Measurements from ENCODE around the gene TIMP2.
A peak's percentile ranks its signal among the peaks of the same experiment; 100 is the strongest.
"Not testable (repeated sequence)": the region's sequence is repeated elsewhere in the genome, so short reads cannot be mapped to it uniquely, and the experiment has no call there.

Gene TIMP2

DNA sequence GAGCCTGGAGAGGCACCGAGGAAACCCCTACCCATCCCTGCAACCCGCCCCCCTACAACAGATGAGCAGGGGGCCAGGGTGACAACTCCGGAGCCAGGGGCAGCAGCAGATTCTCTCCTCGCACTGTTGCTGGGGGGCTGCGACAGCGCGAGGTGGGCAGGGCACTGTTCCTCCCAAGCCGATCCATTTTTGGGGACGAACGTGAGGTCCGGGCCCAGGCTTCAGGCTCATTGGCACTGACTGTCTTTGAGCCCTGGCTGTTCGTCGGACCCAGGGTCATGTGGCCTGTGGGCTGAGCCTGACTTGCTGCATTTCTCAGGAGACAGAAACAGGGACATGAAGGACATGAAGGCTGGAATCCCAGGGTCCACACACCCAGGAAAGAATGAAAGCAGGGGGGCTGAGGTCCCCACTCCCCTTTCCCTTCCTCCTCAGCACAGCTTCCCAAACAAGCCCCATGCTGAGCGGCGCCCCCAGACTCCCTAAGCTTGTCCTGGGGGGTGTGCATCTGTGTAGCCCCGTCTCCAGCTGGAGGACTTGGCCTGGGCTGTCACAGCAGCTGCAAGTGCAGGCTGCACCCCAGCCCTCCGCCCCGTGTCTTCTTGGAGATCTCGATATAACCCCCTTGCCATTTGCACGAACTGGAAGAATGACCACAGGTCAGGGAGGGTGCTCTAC, 40.9 kb downstream of the TIMP2 start:
- Mint-ChIP-seq H3K9me3 (ENCODE audit: low read depth) (no peaks in the 10 kb centered on the region), H3K27me3 (no peaks in the 10 kb centered on the region), H3K27ac (no peak overlapping the region), H3K4me1 (ENCODE audit: low read depth) (peaks cover 26% of the 10 kb centered on the region), H3K4me3 (no peak overlapping the region), H3K36me3 (no peaks in the 10 kb centered on the region)

DNA sequence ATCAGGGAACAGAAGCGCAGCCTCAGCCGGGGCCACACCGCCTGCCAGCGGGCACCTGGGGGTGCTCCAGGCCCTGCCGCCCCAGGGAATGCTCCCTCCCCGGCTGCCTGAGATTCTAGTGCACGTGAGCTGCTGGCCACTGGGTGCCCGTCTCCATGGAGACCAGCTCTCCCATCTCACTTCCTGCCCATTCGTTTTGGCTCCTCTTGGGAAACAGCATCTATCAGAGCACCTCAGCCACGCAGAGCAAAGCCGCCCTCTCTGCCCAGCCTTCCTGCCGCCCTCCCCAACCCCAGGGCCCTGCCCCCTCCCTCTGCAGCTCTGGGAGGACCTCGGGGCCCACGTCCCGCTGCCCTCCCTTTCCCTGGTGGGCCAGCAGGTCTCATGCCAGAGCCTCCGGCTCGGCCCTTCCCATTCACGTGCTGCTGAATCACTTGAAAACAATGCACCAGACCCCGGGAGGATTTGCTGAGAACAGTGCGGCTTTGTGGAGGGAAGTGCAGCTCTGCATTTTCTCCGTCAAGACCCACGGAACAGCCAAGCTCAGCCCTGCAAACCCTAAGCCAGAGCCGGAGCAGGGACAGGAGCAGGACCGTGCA, 41.6 kb downstream of the TIMP2 start:
- H3K4me1 Mint-ChIP-seq (ENCODE audit: low read depth): peaks cover 25% of the 10 kb centered on the region
- H3K4me3 Mint-ChIP-seq: no peak overlapping the region
- H3K27me3 Mint-ChIP-seq: no peaks in the 10 kb centered on the region
- no peaks in the 10 kb centered on the region for H3K36me3 Mint-ChIP-seq
- peak overlapping the region; percentile 86 for H3K27ac Mint-ChIP-seq
- no peaks in the 10 kb centered on the region for H3K9me3 Mint-ChIP-seq (ENCODE audit: low read depth)

DNA sequence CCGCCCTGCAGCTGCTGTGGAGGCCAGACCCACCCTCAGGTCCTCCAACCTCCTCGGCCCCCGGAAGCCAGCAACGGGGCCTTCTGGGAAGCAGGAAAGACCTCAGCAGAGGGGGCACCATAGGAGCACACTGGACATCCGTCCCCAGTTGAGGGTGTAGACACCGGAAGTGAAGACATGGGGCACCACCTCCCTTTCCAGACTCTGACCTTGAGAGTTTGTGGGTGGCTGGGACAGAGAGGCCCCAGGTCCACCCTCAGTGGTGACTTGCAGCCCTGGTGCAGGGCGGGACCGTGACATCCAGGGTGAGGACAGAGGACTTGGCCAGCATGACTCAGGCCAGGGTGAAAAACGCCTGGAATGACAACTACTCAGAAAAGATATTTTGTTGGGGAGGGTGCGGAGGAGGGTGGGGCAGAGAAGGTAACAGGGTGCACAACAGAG, 42.1 kb downstream of the TIMP2 start:
- Mint-ChIP-seq H3K36me3 (no peaks in the 10 kb centered on the region), H3K27me3 (no peaks in the 10 kb centered on the region), H3K4me1 (ENCODE audit: low read depth) (peaks cover 25% of the 10 kb centered on the region), H3K27ac (peak overlapping the region; percentile 86), H3K9me3 (ENCODE audit: low read depth) (no peaks in the 10 kb centered on the region), H3K4me3 (peak overlapping the region; percentile 59)

DNA sequence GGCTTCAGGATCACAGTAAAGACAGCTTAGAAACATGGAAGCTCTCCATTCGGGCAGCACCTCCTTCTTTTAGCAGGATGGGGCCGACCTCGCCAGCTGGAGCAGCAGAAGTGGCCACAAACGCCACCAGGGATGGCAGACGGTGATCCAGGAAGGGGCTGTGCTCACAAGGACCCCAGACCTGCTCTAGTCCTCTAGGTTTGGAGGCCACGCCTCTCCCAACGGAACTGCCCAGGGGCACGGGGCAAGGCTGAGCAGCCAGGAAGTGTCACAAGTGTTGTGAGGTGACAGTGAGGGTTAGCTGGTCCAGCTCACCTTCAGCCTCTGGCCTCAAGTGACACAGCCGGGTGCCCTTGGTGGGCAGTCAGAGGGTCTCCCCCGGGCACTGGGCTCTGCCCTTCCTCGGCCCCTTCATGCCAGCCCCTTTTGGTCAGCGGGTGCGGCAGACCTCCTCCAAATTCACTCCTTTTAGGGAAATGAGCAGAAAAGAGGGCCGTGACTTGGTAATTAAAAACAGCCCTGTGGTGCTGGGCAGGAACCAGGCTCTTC, 42.6 kb downstream of the TIMP2 start:
- peaks cover 26% of the 10 kb centered on the region for H3K4me1 Mint-ChIP-seq (ENCODE audit: low read depth)
- H3K36me3 Mint-ChIP-seq: no peaks in the 10 kb centered on the region
- H3K4me3 Mint-ChIP-seq: no peak overlapping the region
- H3K9me3 Mint-ChIP-seq (ENCODE audit: low read depth): no peaks in the 10 kb centered on the region
- peak overlapping the region; percentile 86 for H3K27ac Mint-ChIP-seq
- no peaks in the 10 kb centered on the region for H3K27me3 Mint-ChIP-seq

DNA sequence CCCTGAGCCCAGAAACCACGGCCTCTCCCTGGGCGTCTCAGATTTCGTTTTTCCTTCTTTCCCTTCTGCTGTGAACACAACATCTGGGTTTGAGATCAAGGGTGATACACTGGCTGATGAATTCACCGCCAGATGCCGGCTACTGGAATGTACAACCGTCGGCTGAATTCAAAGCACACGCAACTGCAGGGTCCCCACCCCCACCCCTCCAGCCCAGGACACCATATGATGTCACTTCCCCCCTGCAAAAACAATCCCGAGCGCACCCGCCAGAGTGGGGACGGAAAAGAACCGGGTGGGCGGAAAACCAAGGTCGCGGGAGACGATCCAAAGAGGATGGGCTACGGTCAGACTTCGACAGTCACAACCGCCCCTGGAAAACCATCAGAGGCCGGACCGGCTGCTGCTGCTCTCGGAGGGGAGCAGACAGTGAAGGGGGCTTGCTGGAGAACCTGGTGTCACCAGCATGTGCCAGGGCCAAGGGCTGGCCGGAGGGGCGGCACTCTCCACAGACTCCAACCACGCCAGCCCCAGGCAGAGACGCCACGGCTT, 45.5 kb downstream of the TIMP2 start:
- Mint-ChIP-seq H3K36me3 (no peaks in the 10 kb centered on the region), H3K4me1 (ENCODE audit: low read depth) (peaks cover 26% of the 10 kb centered on the region), H3K27ac (peak overlapping the region; percentile 77), H3K4me3 (peak overlapping the region; percentile 76), H3K27me3 (no peaks in the 10 kb centered on the region), H3K9me3 (ENCODE audit: low read depth) (no peaks in the 10 kb centered on the region)

DNA sequence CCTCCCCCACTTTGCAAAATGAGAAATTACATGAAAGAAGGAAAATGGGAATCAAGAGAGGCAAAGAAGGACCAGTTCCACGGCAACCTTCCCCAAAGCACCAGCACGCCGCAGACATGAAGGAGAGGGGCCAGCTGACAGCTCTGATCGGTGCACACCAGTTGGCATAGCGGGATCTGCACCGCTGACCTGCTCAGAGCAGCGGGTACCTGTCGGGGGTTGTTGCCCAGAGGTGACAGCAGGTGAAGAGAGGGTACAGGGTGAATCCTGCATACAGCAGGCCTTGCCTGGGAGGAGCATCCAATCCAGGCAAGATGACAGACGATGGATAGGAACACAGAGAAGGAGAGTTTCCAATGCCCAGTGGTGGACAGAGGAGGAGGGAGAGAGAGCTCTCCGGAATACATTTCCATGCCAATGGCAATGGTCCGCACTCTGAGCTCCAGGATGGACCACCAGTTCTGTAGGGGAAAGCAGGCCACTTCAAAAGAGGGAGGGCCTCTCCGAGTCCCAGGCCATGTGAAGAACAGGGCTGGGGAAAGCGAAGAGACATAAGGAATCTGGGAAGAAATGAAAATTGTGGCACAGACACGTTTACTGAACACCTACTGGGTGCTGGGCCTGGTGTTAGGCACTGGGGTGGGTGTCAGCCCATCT, 46.2 kb downstream of the TIMP2 start:
- no peaks in the 10 kb centered on the region for H3K9me3 Mint-ChIP-seq (ENCODE audit: low read depth)
- peak overlapping the region; percentile 76 for H3K4me3 Mint-ChIP-seq
- no peaks in the 10 kb centered on the region for H3K36me3 Mint-ChIP-seq
- peak overlapping the region; percentile 80 for H3K27ac Mint-ChIP-seq
- no peaks in the 10 kb centered on the region for H3K27me3 Mint-ChIP-seq
- peaks cover 26% of the 10 kb centered on the region for H3K4me1 Mint-ChIP-seq (ENCODE audit: low read depth)

DNA sequence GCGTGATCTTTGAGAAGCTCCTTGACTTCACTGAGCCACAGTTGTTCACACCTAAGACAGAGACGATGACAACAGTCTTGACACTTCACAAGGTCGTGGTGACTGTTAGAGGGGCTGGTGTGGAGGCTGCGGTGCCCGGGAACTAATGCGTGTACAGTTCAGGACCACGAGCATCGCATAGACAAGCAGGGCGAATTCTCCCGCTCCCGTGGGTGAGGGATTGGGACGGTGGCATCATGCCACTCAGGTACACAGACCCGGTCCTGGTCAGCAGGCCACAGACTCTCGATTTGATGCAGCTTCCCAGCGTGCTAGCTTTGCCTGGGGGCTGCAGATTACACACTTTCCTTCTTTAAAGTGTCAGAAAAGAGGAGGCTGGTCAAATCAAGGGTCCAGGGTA, 46.9 kb downstream of the TIMP2 start:
- Mint-ChIP-seq H3K27me3 (no peaks in the 10 kb centered on the region), H3K27ac (no peak overlapping the region), H3K4me1 (ENCODE audit: low read depth) (peaks cover 26% of the 10 kb centered on the region), H3K36me3 (no peaks in the 10 kb centered on the region), H3K4me3 (no peak overlapping the region), H3K9me3 (ENCODE audit: low read depth) (no peaks in the 10 kb centered on the region)

DNA sequence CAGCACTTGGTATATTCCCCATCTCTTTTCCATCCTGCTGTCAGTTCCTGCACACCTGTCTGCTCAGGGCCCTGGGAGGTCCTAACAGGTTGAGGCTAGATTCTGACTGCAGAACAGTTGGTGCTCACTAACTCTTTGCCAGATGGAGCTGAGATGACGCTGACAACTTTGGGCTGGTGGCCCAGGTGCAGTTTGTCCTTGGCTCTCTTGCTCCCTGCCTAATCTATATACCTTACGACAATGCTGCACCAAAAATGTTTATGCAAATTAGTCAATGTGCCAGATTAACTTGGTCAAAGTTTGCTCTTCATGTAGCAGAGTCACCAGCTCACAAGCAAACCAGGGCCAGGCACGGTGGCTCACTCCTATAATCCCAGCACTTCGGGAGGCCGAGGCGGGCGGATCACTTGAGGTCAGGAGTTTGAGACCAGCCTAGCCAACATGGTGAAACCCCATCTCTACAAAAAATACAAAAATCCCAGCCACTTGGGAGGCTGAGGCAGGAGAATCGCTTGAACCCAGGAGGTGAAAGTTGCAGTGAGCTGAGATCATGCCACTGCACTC, 48.2 kb downstream of the TIMP2 start:
- H3K9me3 Mint-ChIP-seq (ENCODE audit: low read depth); H3K4me3 Mint-ChIP-seq; H3K27me3 Mint-ChIP-seq; H3K36me3 Mint-ChIP-seq; H3K27ac Mint-ChIP-seq: not testable (repeated sequence)
- peaks cover 18% of the 10 kb centered on the region for H3K4me1 Mint-ChIP-seq (ENCODE audit: low read depth)

DNA sequence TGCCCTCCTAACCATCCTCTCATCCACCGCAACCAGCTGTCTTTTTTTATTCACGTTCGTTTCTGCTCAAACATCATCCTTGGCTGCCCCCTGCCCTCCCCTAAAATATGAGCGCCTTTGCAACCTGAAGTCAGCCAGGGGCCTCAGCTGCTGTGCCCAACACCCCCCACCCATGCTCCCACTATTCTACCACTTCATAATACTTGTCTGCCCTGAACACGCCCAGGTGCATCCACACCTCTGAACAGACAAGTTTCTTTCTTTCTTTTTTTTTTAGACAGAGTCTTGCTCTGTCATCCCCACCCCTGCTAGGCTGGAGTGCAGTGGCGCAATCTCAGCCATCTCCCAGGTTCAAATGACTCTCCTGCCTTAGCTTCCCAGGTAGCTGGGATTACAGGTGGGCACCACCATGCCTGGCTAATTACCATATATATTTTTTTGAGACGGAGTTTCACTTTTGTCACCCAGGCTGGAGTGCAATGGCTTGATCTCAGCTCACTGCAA, 49.0 kb downstream of the TIMP2 start:
- Mint-ChIP-seq H3K36me3 (no peaks in the 10 kb centered on the region), H3K27ac (no peak overlapping the region), H3K27me3 (no peaks in the 10 kb centered on the region), H3K9me3 (ENCODE audit: low read depth) (no peaks in the 10 kb centered on the region), H3K4me1 (ENCODE audit: low read depth) (peaks cover 18% of the 10 kb centered on the region), H3K4me3 (no peak overlapping the region)

DNA sequence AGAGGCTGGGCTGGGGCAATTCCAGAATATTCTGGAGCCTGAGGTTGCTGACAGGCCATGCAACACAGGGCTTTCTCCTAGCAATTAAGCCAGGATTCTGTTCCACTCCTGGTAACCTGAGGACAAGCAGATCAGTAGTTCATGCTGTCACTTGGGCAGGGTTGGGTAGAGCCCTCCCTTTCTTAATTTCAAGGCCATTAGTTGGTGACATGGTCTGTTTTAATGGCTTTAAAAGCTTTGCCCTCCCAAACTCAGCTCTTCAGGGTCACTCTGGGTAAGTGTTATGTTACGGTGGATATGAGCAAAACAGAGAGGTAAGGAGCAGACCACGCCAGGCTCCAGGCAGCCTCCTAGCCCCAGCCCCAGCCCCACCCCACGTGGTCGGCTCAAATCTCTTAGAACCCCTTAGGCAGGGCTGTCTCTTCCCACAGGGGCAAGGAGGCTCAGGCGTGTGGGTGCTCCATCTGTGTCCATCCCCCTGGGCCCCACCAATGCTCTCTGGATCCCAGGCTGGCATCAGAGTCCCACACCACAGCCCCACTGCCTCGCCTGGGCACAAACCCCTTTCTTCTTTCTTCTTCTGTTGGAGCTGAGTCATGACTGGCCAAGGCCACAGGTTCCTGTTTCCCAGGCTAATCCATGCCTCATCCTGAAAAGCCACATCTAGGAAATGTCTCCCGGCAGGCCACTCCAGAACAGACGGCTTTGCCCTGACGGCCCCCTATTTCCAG, 49.7 kb downstream of the TIMP2 start:
- Mint-ChIP-seq H3K36me3 (no peaks in the 10 kb centered on the region), H3K9me3 (ENCODE audit: low read depth) (no peaks in the 10 kb centered on the region), H3K4me3 (no peak overlapping the region), H3K4me1 (ENCODE audit: low read depth) (peaks cover 18% of the 10 kb centered on the region), H3K27me3 (no peaks in the 10 kb centered on the region), H3K27ac (no peak overlapping the region)

DNA sequence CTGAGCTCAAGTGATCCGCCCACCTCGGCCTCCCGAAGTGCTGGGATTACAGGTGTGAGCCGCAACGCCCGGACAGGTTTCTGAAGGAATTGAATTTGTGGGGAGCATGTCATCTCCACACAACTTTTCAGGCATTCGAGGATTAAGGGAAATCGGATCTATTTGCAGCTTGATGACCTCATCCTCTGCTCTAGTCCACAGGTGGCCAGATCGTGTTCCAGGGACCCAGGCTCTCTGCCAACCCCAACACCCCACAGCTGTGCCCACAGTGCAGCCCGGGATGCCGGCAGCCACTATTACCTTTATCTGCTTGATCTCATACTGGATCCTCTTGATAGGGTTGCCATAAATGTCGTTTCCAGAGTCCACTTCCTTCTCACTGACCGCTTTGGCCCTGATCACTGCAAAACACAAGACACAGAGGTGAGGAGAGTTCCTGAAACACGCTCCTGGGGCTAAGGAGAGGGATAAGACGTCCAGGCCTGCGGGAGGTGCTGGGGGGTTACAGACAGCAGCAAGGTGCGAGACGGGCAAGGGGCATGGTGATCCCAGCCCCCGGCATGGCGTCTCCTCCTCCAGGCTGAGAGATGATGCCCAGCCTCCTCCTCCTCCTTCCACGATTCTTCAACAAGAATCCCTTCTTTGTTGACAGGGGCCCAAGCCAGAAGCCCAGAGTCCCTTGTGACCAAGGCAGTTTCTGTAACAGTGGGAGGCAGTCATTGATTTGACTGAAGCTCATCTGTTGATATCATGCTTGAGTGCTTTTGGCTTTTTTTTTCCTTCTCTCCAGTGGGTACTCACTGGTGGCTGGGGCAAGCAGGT, 51.5 kb downstream of the TIMP2 start:
- H3K27me3 Mint-ChIP-seq: no peaks in the 10 kb centered on the region
- H3K27ac Mint-ChIP-seq: no peak overlapping the region
- no peak overlapping the region for H3K4me3 Mint-ChIP-seq
- no peaks in the 10 kb centered on the region for H3K36me3 Mint-ChIP-seq
- no peaks in the 10 kb centered on the region for H3K9me3 Mint-ChIP-seq (ENCODE audit: low read depth)
- peaks cover 3% of the 10 kb centered on the region for H3K4me1 Mint-ChIP-seq (ENCODE audit: low read depth)

DNA sequence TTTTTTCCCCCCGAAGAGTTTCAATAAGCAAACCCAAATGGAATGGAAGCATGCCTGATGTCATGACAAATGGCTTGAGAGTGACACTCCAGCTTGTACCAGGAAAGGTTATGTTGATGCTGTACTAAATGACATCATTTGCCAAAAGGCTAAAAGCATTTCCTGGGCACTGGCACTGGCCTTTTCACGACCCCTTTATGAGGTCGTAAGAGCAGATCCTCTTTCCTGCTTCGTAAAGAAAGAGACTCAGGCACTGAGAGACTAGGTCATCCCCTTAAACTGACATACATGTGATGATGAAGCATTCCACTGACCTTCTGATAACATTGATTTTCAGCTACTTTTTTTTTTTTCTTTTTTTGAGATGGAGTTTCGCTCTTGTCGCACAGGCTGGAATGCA, 52.7 kb downstream of the TIMP2 start:
- Mint-ChIP-seq H3K4me1 (ENCODE audit: low read depth) (no peaks in the 10 kb centered on the region), H3K9me3 (ENCODE audit: low read depth) (no peaks in the 10 kb centered on the region), H3K36me3 (no peaks in the 10 kb centered on the region), H3K4me3 (no peak overlapping the region), H3K27me3 (no peaks in the 10 kb centered on the region), H3K27ac (no peak overlapping the region)

DNA sequence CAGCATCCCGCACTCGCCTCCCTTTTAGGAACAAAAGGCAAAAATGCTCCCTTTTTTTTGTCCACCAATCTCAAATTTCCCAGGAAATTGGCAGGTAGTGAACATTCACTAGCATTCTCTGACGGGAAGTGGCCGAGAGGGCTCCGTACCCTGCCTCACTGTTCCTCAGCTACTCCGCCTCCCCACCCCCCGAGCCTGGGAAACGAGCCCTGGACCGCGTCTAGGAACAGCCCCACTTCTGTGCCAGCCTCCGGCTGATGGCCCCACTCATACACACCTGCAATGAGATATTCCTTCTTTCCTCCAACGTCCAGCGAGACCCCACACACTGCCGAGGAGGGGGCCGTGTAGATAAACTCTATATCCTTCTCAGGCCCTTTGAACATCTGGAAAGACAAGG, 54.6 kb downstream of the TIMP2 start:
- peaks cover 3% of the 10 kb centered on the region for H3K4me1 Mint-ChIP-seq (ENCODE audit: low read depth)
- H3K27ac Mint-ChIP-seq: no peak overlapping the region
- no peaks in the 10 kb centered on the region for H3K27me3 Mint-ChIP-seq

DNA sequence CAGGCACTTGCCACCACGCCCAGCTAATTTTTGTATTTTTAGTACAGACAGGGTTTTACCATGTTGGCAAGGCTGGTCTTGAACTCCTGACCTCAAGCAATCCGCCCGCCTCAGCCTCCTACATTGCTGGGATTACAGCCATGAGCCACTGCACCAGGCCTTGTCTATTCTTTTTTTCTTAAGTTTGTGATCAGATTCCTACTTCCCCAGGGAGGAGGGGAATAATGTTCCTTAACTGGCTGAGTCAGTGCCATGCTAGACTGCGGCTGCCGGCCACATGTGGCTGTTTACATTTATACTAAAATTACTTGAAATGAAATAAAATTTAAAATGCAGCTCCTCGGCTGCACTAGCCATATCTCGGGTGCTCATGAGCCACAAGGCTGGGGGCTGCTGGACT, 56.8 kb downstream of the TIMP2 start:
- Mint-ChIP-seq H3K27ac (no peak overlapping the region), H3K4me3 (no peak overlapping the region), H3K4me1 (ENCODE audit: low read depth) (peaks cover 3% of the 10 kb centered on the region), H3K27me3 (no peaks in the 10 kb centered on the region), H3K36me3 (no peaks in the 10 kb centered on the region), H3K9me3 (ENCODE audit: low read depth) (no peaks in the 10 kb centered on the region)

More for the DNA sequence above, 54.6 kb downstream of the TIMP2 start:
- no peak overlapping the region for H3K4me3 Mint-ChIP-seq
- no peaks in the 10 kb centered on the region for H3K36me3 Mint-ChIP-seq
- H3K9me3 Mint-ChIP-seq (ENCODE audit: low read depth): no peaks in the 10 kb centered on the region
